NCI-H2171 (cell line): Measurements from ENCODE around the gene SORBS1.

ENCODE experiments used
- DNase-seq: peaks from one replicate; lab custom pipeline; 2025; lab: John Stamatoyannopoulos, UW

The SORBS1 gene

GRCh38 chr10:95459446-95460045 is 101.6 kb downstream of the SORBS1 start:
- DNase-seq: no peak

DNA sequence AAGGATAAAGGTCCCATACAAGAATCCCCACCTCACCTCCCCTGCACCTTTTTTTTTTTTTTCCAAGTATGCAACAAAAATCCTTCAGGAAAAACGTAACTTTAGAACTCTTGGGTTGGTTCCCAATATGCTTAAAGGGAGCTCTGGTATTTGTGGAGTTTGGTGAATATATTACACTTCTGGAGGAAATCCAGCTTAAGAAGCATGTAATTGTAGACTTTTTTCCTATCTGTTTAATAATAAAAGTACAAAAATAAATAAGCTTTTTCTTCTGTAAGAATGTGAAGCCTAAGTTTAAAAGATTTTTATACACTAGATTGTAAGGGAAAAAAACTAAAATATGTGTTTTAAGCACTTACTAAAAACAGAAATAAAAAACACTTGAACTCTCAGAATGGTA is 102.3 kb downstream of the SORBS1 start:
- no peak for DNase-seq

DNA sequence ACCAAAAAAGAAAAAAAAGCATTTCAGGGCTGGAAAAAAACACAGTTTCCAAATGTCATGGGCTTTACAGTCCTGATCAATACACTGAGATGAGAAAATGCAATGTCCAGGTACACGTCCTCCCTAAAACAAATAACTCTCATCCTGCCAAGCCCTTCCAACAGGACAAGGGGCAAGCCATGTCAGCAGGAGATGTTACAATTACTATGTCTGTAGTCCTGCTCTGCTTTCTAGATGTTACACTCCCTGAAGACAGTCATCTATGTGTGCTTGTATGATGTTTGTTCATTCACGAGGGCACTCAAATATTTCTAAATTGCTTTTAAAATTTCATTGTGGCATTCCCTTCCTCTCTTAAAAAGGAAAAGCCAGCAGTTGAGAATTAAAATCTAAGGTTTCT is 103.2 kb downstream of the SORBS1 start:
- no peak for DNase-seq

DNA sequence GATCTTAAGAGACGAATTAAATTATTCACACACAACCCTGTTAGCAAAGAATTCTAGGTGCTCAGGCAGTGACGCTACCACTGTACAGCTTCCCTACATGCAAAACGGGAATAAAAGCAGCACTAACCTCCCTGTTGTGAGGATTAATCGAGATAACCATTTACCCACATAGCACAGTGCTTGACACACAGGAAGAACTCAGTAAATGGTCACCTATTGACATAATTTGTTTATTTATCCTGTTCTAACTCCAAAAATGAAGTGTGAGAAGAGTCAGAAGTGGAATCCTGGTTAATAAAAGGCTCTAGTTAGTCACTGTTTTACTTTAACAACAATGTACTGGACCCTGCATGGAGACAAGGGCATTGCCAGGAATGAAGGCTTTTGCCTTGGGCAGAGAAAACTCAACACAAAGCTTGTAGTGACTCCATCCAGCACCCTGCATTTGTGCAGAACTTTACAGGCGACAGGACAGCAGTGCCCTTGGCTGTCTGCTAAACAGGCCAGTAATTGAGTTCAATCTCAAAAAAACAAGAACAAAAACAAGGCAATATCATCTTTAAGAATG is 103.8 kb downstream of the SORBS1 start:
- no peak for DNase-seq

- DNase-seq: no peak
Observed at GRCh38 chr10:95456516-95456915, 104.7 kb downstream of the SORBS1 start.

GRCh38 chr10:95454940-95455339 is 106.2 kb downstream of the SORBS1 start:
- no peak for DNase-seq

DNA sequence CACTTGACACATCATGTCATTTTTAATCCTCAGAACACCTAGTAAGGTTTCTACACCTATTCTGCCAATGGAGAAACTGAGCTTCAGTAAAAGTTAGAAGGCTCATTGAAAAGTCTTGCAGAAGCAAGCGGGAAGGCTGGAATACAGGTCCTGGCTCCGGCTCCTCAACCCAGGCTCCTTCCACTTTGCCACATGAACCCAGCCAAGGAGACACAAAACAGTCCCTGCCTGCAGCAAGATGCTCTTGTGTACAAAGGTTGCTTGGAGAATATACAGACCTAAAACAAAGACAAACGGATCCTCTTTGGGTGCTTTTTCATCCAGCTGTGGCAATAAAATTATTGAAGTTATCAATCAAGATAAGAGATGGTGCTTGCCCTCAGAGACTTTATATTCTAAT is 106.8 kb downstream of the SORBS1 start:
- DNase-seq: no peak

DNA sequence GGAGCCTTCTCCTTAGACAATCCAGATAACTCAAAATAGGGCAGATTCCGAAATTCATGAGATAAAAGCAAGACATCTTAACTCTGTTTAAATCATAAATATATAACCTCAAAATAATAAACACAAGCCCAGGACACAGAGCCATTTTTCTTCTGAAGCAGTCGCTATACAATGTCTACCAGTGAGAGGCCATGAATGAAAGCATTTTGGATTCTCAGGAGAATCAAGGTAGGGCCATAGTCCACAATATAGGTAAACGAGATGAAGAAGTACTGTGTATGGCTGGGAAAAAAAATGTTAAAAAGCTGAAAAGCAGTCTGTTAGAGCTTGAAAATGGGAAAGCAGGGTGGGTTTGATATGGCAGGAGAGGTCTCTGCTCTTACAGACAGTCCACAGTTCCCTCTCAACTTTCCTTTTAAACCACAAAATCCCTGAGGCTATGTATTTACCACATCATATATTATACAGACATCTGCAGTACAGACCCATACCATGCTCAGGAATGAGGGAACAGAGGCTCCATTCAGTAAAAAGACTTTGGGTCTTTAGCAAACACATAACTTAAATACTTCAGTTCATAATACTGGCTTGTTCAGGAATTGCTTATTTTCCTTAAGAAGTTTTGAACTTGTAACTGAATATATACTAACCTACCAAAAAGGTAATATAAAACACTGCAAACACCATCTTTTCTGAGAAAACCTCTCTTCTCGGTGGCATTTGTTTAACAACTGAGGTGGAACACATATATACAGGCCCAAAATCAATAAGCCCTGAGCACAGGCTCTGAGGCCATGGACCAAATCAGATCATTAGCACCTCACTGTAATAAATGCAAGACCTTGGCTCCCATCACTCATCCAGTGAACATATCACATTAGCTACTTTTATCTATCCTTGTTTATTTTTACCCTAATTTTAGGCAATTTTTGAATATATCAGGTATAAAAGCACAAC is 109.3 kb downstream of the SORBS1 start:
- no peak for DNase-seq

DNA sequence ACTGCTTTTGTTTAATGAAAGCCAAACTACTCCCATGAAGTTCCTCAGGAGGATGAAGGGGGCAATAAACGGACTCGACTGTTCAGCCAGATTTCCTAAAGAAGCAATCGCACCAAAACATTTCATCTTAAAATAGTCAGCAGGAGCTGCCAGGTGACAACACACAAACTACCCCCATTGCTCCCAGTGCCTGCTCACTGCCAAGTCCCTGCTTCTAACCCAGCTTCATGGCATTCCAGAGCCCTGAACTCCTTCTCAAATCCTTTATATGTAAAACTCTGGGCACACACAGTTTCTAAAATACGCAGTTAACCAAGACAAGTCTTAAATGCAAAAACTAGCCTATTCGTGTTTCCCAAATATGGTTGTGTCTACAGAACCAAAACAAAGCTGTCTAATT is 110.0 kb downstream of the SORBS1 start:
- no peak for DNase-seq

DNA sequence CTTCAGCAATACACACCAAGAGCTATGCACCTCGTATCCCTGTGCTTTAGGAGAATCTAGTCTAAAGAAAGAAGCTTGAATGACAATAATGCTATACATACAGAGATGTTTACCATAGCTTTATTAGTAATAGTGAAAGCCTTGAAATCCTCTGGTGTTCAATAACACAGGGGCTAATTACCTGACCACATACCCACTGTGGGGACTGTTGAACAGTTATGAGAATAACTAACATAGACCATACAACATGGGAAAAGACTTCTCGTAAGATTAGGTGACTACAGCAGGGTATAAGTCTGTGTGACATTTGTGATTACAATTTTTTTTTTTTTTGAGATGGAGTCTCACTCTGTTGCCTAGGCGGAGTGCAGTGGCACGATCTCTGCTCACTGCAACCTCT is 111.0 kb downstream of the SORBS1 start:
- DNase-seq: no peak

DNA sequence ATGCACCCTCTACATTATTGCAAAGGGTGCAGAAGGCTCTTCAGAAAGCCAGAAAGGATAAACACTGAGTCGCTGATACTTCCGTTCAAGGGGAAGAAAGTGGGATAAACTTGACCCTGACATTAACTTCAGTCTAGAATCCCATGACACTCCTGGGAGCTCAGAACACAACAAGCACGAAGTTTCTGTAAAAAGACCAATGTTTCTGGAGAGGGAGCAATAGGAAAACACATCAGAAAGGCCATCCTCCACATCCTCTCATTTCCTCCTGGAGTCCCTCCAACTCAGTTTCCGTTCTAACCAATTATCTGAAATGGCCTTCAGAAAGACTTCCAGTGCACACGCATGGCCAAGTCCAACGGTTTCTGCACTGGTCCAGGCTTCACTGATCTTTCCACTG is 113.5 kb downstream of the SORBS1 start:
- no peak for DNase-seq

DNA sequence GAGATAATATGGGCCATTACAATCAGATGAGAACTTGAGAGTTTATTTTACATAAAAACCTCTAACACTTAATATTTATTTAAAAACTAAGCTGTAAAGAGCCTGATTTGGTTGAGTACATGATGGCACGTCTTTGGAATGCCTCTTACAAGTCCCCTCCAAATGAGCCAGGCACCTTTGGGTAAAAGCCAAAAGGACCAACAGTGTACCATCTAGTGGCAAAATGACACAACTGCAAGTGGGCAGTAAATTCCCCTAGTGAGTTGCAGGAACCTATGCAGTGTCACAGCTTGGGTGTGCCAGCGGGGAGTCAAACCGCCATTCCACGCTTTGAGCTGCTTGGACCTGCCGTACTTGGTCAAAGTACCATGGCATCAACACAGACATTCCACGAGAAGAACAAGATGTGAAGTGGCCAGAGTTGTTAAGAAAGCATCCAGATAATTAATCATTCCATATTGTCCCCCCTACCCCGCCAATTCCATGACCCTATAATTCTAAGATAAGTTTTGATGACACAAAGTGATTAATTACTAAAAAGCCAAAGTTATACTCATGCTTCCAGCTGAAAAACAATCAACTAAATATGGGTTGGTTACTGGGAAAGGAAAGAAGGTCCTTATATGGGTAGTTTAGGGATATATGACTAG is 115.2 kb downstream of the SORBS1 start:
- DNase-seq: peak; percentile 7

DNA sequence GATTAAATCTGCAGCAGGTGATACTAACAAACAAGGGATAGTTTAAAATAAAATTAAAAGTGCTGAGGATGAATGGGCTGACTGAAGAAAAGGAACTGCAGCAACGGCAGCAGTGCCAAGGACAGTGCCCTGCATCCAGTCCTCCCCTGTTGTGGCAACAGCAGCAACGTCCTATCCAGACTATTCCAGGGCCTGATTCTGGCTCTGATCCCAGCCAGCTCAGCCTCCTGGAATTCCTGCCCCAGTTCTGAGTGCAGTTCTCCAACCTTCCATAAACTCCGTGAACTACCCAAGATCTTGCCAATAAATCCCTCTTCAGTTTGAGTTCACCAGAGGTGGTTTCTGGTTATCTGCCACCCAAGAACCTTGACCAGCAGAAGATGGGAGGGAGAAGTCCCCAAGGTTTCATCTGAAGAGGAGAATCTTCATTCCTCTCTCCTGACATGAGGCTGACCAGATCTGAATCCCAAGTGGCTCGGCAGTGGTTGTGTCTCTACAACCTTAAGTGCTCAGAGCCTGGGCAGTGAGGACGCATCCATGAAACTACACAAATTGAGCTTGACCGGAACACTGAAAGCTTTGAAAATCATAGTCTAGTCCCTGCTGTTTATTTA is 115.8 kb downstream of the SORBS1 start:
- no peak for DNase-seq

GRCh38 chr10:95444792-95445191 is 116.4 kb downstream of the SORBS1 start:
- DNase-seq: no peak

GRCh38 chr10:95443636-95444035 is 117.5 kb downstream of the SORBS1 start:
- no peak for DNase-seq

GRCh38 chr10:95442341-95442740 is 118.8 kb downstream of the SORBS1 start:
- no peak for DNase-seq

GRCh38 chr10:95441547-95441923 is 119.6 kb downstream of the SORBS1 start:
- DNase-seq: no peak

GRCh38 chr10:95440756-95441546 is 120.2 kb downstream of the SORBS1 start:
- no peak for DNase-seq

DNA sequence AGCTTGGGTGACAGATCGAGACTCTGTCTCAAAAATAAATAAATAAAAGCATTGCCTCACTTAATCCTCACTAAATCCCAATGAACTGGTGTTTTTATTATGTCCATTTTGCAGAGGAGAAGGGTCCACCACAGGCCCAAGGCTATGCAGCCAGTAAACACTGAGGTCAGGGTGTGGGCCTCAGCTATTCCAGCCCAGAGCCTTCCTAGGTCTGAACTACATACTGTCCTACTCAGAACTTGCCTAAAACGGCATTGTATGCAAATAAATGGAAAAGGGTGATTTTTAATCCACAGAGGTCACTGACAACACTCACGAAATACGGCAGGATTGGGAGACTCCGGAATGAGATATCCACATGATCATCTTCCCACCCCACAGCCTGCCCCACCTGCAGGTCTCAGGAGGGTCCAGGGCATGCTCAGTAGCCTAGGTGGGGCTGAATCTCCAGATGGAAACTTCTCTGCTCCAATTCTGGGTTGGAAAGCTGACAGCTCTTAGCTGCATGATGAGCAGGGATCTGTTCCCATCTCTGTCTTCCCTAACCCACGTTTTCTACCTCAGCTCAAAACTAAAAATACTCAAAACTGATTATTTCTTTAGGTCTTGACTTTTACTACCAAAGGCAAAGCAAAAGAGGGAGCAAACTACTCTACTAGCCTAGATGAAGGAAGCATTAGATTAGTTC is 121.0 kb downstream of the SORBS1 start:
- no peak for DNase-seq

GRCh38 chr10:95438781-95439180 is 122.4 kb downstream of the SORBS1 start:
- no peak for DNase-seq

DNA sequence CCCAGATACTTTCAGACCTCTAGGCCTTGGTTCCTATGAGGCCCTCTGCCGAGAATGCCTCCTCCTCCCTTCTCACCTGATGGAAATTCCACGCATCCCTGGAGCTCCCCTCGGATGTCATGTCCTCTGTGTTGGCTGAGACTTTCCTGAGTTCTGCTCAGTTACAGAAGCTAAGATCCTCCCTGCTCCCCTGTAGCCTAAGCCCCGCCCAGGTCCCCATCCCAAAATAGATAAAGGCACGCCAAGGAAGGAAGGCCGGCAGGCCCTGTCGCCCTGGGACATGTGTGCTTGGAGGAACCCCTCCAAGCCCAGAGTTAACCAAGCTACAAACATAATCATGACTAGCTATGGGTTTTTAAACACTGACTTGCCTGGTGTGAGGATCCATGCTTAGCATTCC is 123.5 kb downstream of the SORBS1 start:
- DNase-seq: no peak
